ENCODE measurements around the gene BRPF1.
A peak's percentile ranks its signal among the peaks of the same experiment; 100 is the strongest.

Gene BRPF1, protein sequence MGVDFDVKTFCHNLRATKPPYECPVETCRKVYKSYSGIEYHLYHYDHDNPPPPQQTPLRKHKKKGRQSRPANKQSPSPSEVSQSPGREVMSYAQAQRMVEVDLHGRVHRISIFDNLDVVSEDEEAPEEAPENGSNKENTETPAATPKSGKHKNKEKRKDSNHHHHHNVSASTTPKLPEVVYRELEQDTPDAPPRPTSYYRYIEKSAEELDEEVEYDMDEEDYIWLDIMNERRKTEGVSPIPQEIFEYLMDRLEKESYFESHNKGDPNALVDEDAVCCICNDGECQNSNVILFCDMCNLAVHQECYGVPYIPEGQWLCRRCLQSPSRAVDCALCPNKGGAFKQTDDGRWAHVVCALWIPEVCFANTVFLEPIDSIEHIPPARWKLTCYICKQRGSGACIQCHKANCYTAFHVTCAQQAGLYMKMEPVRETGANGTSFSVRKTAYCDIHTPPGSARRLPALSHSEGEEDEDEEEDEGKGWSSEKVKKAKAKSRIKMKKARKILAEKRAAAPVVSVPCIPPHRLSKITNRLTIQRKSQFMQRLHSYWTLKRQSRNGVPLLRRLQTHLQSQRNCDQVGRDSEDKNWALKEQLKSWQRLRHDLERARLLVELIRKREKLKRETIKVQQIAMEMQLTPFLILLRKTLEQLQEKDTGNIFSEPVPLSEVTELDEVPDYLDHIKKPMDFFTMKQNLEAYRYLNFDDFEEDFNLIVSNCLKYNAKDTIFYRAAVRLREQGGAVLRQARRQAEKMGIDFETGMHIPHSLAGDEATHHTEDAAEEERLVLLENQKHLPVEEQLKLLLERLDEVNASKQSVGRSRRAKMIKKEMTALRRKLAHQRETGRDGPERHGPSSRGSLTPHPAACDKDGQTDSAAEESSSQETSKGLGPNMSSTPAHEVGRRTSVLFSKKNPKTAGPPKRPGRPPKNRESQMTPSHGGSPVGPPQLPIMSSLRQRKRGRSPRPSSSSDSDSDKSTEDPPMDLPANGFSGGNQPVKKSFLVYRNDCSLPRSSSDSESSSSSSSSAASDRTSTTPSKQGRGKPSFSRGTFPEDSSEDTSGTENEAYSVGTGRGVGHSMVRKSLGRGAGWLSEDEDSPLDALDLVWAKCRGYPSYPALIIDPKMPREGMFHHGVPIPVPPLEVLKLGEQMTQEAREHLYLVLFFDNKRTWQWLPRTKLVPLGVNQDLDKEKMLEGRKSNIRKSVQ (N-terminal part only)

DNA sequence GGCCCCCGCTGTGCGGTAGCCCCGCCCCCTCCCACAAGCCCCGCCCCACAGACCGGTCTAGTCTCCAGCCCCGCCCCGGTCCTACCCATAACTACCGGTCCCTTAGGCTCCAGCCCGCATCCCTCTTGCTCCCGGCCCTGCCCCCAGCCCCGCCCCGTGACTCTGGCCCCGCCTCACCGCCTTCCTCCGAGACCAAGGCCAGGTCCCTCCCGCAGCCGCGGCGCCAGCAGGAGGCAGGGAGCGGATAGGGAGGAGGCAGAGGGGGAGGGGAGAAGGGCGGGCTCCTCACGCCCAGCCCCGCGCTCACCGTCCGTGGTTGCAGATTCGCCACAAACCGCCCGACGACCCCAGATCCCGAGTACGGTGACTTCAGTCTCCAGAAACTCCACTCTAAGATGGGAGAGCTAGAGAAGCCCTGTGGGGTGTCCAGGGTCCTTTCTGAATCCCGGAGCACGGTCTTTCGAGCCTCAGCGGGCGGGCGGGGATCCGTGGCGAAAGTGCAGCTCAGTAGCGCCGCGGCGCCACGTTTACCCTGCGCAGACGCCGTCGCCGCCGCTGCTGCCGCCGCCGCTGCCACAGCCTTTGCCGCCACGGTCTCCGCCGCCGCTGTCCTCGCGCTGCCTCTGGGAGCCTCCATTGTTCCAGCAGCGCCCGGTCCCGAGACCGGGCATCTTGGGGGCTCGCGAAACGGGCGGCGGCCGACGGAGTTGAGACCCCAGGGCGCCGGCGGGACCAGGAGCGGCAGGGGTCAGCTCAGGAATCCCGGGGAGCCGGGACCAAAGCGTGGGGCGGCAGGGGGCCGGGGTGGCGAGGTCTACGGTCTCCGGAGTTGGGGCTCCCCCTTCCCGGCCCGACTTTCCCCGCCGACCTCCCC, at the start of gene BRPF1:
BRPF1 (plus strand) TSS at position 530 of the 874 bp plus-strand sequence. CDS start 2,406 bp downstream, outside the sequence.
- peak; percentile 87 for DNase-seq

DNA sequence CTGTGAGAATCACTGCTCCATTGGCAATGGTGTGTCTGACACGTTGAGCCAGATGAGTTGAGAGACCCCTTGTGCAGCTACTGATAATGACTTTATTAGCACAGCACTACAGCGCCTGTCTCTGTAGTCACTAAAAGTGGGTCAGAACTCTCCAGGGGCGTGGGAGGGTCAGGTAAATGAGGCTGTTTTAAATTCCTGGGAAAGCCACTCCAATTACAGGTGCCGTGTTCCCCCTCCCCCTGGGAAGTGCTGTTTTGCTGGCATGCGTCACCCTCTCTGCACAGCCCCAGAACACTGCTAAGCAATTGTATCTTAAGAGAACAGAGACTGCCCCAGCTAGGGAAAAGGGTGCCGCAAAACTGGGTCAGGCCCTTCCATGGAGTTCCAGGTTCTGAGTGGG, 49.4 kb upstream of the BRPF1 start:
- no peak for DNase-seq

DNA sequence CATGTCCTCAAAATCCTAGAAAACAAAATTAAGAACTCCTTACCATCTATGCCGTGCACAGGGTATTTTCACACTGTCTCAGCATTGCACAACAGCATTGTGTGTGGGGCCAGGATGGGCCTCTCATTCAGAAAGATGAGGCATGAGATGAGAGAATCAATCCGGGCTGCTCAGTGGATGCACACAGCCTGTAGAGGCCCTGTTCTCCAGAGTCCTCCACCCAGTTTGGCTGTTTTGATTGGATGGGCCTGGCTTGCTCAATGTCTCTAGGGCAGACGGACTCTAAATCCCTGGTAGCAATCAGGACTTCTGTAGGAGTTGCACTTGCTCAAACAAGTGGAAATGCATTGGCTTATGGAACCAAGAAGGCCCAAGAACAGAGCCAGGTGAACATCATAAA, 48.1 kb upstream of the BRPF1 start:
- no peak for DNase-seq

DNA sequence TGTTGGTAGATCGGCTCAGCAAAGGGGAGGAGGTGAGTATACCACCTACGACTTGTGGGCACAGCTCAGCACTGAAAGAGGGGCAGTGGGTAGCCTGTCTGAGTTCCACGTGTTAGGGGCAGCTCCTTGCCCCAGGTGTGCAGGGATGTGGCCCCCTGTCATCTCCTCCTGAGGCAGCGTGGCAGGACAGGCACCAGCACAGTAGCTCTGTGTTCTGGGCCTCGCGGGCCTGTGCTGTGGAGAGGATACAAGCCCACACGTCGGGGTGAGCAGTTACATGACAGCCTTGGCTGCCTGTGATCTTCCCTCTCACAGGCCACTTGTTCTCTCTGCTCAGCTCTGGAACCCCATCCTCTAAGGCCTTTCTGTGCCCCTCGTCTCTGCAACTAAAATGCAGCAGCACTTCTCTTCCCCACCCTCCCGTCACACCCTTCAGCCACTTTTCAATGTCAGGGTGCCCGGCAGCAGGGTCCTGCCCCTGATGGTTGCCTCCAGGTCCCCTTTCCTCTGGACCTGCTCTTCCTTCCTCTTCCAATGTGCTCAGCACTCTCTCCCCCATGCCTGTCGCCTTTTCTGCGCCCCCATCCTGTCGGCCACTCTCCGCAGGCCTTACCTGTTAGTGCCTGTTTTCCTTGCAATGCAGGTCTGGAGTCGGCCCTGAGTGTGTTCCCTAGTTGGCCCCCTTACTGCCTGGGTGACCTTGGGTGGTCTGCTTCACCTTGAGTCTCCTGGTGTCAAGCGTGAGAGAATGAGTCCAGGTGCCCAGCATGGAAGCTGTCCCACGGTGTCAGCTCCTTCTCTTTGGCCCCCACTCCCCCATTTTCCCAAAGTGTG, 46.1 kb upstream of the BRPF1 start:
- DNase-seq = no peak

DNA sequence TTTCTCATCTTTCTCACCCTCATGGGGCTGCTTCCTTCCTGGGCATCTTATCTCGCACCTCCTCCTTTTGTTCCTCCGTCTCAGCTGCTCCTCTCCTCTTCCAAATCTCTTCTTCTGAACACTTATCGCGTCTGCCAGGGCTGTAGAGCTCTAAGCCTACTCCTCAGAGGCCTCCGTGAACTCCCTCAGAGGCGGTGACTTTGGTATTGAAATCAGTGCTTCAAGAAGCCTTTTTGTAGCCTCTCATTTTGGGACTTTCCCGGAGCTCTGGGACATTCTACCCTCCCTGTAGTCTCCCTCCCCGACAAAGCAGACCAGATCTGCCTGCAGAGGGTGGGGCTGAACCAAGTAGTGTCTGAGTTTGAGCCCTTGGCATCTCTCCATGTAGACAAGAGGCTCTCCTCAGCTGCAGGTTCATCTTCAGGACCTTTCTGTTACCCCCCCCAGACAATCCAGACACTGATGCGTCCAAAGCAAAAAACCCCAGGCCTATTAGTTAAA, 45.4 kb upstream of the BRPF1 start:
- DNase-seq = no peak

DNA sequence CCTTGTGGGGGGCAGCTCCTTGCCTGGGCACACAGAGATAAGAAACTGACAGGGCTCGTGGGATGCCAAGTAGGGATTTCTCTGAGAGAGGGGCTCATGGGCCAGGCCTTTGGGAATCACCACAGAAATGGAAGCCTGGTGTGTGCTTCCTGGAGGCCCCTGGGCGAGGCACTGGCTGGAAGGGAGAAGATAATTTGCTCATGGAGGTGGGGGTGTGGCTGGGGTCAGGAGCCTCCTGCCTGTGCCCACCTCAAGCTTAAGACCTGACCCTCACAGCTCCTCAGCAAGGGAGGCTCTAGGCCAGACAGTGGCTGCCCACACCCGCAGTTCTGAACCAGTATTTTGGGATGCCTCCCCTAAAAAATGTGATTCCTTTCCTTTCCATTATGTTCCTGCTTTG, 44.8 kb upstream of the BRPF1 start:
- DNase-seq = no peak

DNA sequence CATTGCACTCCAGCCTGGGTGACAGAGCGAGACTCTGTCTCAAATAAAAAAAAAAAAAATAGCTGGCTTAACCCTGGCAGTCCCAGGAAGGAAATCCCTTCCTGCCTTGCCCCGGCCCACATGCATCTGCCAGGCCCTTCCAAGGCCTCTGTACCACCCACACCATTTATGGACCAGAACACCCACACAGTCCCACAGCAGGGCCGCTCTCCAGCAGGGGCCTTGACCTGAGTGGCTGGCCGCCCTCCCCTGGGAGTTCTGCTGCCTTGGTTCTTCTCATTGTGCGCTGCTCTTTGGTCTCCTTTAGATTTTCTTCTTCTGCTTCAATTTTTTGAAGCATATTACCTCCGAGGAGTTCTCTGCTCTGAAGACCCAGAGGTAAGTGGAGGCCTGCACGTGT, 44.0 kb upstream of the BRPF1 start:
- DNase-seq = no peak

DNA sequence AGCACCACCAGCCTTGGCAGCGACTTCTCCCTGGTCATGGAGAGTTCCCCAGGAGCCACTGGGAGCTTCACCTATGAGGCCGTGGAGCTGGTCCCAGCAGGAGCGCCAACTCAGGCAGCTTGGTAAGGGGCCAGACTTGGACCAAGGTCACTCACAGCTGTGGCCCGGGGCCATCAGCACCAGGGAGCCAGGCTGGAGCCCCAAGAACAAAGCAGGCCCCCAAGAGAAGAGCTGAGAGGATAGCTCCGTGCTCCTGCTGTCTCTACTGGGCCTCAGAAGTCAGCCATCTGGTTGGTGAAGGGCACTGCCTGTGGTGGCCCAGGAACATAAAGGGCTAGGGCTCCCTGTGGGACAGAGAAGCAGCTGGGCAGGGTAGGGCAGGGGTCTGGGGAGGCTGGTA, 42.6 kb upstream of the BRPF1 start:
- no peak for DNase-seq

DNA sequence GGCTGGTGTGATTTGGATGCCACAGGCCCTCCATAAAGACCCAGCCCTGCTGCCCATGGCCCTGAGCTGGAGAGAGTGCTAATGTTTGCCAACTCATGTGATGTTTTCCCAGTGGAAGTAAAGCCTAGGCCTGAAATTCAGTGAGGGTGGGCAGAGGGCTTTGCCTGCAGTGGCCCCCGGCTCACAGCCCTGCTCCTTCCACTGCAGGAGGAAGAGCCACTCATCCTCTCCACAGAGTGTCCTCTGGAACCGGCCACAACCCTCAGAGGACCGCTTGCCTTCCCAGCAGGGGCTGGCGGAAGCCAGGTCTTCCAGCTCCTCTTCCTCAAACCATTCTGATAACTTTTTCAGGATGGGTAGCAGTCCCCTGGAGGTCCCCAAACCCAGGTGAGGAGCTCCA, 41.8 kb upstream of the BRPF1 start:
- no peak for DNase-seq

DNA sequence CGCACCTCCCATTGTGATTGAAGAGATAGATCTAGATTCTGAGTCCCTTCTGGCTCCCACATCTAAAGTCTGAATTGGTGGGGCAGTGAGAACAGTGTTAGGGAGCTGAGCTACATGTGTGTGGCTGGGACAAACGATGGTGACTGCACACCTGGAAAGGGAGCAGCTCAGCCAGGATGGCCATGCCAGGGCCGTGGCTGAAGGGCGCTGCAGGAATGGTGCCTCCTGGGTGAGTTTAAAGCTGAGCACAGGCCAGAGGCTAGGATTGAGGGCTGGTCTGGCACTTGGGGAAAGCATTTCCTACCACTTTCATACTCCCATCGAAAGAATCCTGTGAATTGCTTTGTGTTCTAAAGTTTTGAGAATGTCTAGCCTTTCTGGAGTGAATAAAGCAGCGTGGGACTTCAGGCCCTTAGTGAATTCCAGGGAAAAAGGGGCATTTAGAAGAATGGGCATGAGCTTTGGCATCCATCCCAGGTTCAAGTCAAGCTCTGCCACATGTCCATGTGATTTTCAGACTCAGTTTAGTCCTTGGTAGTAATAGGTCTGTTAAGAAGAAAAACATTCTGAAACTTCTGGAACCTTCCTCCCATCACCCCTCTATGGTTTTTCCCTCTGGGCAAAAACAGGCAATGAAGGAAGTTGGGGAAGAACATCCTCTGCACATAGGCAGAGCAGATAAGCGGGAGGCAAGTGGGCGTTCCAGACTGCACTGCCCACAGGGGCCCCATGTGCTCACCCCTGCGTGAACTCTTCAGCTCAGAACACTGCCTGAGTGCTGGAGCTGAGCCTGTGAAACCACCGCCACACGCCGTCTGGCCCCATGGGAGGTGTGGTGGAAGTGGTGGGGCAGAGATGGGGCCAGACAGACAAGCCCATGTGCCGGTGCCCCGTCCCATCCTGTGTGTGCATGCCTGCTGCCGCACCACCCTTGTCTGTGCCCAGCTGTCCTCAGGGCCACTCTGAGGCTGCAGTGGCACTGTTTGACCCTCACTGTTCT, 40.8 kb upstream of the BRPF1 start:
- DNase-seq = no peak

DNA sequence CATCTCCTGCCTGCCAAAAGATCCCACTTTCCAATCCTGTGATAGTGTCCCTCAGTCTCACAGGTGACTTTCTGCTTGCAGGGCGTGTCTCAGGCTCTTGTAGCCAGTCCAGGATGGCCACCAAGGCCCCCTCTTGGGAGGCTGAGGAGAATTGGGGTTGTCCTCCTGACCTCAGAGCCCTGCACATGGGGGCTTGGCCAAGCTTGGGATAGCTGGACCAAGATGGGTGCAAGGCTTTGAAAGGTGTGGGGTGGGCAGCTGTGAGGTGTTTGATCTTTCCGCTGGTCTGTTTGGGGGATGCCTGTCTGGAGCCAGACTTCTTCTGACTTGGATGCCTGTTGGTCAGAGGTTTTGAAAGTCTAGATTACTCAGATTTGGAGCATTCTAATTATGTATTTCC, 39.9 kb upstream of the BRPF1 start:
- DNase-seq = no peak

DNA sequence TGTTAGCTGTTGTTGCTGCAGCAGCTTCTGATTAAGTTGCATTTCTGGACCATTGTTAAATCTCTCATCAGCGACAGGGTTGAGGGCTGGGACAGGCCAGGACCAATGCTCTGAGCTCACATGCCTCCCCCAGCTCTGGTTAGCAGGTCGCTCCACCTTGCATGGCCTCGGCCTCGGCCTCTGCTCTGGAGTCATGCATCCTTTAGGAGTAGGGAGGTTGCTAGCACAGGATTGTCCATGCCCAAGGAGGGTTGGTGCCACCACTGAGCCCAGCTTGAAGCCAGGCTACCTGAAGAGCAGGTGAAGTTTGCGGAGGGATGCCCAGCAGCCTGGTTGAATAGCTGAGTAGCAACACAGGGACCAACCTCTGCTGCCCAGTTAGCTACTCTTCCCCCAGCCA, 39.1 kb upstream of the BRPF1 start:
- DNase-seq = no peak

DNA sequence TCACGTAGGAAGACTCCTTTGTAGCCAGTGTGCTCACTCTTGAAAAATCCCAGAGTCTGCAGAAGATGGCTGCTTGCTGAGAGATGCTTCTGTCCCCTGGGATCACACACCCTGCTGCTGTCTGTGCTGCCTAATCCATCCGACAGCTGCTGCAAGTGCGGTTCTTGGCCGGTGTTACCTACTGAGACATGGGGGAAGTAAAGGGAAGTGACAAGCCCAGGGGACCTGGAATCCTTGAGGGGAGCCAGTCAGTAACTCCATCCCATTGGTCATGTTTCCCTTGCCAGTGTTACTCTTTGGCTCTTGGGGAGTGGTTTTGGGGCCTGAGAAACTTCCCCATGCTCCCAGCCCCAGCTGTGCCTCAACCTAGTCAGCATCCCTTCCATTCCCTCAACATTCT, 36.2 kb upstream of the BRPF1 start:
- no peak for DNase-seq

DNA sequence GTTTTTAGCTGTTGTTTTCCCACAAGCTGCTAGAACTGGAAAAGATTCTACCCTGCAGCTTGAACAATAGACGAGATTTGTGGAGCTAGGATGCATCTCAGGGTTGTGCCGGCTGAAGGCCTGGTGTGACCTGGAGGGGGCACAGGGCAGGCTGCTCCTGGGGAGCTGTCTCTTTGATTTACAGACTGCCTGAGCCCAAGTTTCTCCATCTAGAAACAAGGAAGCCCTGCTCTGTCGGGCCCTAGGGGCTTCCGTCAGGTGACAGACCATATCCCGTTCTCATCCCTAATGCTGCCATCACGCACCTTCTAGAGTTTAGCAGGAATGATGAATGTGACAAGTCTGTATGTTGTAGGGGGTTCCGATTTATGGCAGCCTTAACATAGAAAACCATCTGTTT, 35.8 kb upstream of the BRPF1 start:
- DNase-seq = no peak

DNA sequence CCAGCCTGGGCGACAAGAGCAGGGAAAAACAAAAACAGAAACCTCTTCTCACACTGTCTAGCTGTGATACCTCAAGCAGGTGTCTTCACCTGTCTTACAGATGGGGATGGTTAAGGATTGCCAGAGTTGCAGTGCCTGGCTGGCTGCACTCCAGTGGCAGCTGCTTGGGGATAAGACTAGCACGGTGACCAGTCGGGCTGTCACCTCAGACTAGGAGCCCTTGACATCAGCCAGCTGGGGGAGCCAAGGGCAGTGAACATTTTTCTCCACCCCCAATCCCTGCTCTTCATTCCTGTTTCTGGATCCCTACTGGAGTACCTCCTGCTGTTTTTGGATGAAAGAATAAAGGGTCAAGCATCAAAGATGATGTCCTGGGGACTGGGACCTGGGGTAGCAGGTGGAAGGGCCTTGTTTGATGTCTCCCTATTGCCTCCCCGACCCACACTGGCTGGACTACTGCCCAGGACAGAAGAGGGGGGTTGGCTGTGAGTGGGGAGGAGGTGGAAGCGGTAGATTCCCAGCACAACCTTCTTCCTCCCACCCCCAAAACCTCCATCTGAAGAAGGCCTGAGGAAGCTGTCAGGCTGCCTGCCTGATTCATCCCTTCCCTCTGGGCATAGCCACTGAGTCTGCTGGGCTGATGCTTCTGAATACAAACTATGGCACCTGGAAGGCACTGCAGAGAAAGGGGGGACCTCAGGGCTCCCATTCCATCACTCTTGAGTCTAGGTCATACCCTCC, 34.9 kb upstream of the BRPF1 start:
- DNase-seq = no peak

DNA sequence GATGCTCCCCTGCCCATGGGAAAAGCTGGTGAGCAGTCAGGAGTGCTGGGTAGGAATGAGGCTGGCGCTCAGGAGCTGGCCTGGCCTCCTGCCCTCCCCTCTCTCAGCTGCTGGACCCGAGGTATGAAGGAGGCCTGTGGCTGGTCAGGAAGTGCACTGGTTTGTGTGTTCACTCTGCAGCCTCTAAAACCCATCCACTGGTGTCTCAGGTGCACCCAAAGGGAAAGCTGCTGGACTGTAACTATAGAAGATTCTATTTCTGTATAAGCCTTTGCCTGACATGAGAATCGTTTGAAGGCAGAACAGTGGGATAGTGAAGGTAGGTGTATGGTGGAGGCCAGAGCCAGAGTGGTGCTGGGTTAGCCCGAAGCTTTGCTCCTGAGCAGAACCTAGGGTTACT, 33.6 kb upstream of the BRPF1 start:
- DNase-seq = no peak

DNA sequence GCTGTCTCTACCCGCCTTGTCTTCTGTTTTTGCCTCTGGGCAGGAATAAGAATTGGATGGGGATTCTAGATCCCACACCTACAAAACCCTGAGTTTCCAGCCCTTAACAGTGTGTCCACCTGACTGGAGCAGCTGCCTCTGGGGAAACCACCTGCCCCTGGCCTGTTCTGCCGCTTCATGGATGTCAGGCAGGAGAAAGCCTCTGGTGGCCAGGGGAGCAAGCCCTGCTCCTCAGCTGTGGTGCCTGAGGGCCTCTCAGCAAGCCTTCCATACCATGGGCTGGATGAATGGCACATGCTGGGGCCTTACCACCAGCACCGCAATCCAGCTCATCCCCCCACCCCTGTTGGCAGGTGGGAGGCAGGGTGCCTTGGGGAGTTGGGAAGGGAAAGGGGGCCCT, 33.2 kb upstream of the BRPF1 start:
- no peak for DNase-seq

DNA sequence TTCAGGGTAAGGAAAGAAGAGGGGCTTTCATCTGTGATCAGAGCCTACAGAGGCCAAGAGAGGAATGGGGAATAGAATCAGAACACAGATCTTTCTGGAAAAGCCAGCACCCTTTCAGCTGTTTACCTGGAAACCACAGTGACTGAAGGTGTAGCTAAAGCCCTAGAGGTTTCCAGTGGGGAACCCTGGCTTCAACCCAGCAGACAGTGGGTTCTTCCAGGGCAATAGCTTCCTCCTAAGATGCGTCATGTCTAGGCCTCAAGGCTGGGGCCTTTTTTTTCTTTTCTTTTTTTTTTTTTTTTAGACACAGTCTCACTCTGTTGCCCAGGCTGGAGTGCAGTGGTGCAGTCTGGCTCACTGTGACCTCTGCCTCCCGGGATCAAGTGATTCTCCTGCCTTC, 31.0 kb upstream of the BRPF1 start:
- DNase-seq = no peak

DNA sequence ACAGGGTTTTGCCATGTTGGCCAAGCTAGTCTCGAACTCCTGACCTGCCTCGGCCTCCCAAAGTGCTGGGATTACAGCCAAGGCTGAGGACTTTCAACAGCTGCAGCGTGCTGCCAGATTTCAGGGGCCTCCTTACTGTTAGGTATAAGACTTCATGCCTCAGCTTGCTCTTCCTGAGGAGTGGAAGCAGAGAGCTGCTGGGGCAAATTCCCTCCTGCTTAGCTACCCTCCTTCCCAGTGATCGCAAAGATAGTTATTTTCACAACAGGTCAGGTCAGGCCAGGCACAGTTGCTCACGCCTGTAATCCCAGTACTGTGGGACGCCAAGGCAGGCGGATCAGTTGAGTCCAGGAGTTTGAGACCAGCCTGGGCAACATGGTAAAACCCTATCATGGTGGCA, 30.5 kb upstream of the BRPF1 start:
- no peak for DNase-seq

Data from NCI-H748 treated with DMSO at 0.1 percent for 48 hours (cell line).